ENCODE results near the gene MYO10.

DNA sequence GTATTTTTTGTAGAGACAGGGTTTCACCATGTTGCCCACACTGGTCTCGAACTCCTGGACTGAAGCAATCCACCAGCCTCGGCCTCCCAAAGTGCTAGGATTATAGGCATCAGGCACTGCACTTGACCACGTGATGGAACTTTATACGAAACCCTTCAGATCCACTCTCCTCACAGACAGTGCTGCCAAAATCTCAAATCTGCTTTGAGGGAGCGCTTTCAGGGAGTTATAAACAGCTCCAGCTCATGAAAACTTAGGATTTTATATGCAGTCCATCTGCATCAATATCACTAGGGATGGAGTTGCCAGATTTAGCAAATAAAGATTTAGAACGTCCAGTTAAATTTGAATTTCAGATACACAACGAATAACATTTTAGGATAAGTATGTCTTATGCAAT is 25.0 kb upstream of the MYO10 start:
- TF ChIP-seq POLR2AphosphoS5 (IDR thresholded peaks at IDR 0.05), result no peak
- TF ChIP-seq, protein P1, sequence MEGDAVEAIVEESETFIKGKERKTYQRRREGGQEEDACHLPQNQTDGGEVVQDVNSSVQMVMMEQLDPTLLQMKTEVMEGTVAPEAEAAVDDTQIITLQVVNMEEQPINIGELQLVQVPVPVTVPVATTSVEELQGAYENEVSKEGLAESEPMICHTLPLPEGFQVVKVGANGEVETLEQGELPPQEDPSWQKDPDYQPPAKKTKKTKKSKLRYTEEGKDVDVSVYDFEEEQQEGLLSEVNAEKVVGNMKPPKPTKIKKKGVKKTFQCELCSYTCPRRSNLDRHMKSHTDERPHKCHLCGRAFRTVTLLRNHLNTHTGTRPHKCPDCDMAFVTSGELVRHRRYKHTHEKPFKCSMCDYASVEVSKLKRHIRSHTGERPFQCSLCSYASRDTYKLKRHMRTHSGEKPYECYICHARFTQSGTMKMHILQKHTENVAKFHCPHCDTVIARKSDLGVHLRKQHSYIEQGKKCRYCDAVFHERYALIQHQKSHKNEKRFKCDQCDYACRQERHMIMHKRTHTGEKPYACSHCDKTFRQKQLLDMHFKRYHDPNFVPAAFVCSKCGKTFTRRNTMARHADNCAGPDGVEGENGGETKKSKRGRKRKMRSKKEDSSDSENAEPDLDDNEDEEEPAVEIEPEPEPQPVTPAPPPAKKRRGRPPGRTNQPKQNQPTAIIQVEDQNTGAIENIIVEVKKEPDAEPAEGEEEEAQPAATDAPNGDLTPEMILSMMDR (IDR thresholded peaks at IDR 0.05), result no peak
- TF ChIP-seq POLR2A (IDR thresholded peaks at IDR 0.05), result no peak
